NOMO-1 treated with dmso at 0.1 percent for 144 hours (cell line): ENCODE results near the gene HNRNPLL.
"Not testable (repeated sequence)": the region's sequence is repeated elsewhere in the genome, so short reads cannot be mapped to it uniquely, and the experiment has no call there.

Experiments
- DNase-seq: peaks from one replicate; lab custom pipeline; 2025; ENCODE audit not compliant: unreplicated experiment; lab: John Stamatoyannopoulos, UW

HNRNPLL gene

DNA sequence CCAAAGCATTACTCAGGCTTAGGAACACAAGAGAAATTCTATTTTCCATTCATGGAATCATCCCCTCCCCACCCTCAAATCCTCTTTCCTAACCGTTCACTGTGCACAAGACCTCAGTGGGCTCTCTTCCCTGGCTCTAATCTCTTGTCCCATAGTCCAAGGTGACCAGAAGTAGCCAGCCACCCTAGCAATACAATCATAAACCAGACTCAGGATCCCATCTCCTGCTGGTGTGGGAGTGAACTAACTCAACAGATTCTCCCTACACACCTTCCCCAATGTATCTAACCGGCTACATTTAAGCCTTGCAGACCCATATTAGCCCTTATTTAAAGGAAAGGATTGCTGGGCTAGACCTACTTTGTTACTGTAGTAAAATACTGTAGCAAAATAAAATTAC, 45.5 kb downstream of the HNRNPLL start:
- no peak for DNase-seq

DNA sequence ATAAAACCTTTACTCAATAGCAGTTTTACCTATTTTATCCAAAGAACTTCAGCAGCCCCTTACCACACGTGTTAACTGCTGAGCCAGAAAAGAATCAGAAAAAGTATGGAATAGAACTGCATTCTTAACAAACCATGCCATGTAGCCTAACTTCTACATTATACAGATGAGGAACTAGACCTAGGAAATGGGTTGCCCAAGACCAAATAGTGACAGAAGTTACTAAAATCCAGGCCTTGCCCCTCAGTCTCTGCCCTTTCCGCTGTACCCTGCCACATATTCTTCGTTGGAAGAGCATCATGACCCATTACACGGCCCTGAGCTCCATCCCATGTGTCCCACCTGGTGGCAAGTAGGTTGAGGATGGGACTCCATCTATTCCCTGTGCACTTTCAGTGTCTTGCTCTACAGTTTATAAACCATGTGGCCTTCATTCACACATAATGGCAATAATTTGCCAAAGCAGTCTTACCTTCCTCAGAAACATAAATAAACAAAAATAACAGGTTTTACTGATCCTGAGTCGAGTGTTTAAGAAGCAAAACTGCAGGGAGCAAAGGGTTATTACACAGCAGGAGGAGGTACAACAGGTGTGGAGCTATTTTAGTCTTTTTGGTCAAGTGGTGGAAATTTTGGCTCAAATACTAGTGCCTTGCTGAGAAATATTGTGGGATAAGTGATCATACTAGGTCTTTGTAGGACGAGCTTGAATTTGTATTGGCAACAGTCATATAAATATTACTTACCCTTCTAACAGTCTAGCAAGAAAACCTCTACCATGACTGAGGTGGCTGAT, 46.5 kb downstream of the HNRNPLL start:
- no peak for DNase-seq

- DNase-seq, result no peak
These were observed 47.6 kb downstream of the HNRNPLL start for GRCh38 chr2:38554973-38555595.

DNA sequence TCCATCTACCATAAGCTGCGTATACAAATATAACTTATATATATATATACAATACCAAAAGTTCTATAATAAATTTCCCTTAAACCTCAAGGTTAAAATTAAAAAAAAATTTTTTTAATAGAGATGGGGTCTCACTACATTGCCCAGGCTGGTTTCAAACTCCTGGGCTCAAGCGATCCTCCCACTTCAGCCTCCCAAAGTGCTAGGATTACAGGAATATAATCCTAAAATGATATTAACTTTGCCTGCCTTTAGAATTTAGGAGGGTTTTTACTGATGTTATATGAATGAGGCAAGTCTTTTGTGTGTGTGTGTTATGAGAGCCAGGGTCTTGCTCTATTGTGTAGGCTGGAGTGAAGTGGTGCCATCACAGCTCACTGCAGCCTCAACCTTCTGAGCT, 49.2 kb downstream of the HNRNPLL start:
- DNase-seq, result no peak

- no peak for DNase-seq
These were observed 50.5 kb downstream of the HNRNPLL start for GRCh38 chr2:38552259-38552658.

DNA sequence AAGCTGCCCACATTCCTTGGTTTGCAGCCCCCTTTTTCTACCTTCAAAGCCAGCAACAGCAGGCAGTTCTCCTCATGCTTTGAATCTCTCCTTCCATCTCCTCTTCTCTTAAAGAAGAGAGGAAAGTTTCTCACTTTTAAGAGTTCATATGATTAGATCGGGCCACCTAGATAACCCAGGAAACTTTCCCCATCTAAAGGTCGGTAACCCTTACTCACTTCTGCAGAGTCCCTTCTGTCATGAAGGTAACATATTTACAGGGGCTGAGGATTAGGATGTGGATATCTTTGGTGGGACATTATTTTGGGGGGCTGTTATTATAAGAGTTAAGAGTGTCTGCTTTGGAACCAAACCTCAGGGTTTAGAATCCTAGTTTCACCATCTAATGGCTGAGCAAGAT, 51.0 kb downstream of the HNRNPLL start:
- no peak for DNase-seq

- no peak for DNase-seq
These were observed 51.6 kb downstream of the HNRNPLL start for GRCh38 chr2:38551171-38551570.

GRCh38 chr2:38549851-38550250, 52.9 kb downstream of the HNRNPLL start:
- DNase-seq, result no peak

DNA sequence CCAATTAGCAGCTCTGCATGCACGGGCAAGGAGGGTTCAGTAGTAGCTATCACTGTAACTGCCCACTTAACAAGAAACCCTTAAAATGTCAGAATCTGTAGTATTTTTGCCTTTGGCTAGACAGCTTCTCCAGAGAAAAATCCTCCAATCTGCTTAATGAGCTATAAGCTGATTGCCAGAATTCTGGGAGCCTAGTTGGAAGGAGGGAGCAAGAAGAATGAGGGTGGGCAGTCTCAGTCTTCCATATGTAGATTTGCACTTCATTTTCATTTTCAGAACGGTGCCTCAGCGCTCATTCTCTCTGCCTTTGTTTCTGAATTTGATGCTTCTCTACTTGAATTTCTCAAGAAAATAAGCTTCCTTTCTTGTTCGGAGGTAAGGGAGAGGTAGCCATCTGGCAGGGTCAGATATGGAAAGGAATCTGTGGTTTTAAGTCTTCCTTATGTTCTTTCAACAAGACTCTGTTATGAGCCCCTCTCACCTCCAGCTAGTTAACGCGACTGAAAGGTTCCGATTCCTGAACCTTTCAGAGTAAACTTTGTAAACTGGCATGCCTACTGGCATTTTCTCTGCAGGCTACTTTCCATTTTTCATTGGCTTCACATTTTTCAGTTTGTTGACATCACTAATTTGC, 53.5 kb downstream of the HNRNPLL start:
- no peak for DNase-seq

DNA sequence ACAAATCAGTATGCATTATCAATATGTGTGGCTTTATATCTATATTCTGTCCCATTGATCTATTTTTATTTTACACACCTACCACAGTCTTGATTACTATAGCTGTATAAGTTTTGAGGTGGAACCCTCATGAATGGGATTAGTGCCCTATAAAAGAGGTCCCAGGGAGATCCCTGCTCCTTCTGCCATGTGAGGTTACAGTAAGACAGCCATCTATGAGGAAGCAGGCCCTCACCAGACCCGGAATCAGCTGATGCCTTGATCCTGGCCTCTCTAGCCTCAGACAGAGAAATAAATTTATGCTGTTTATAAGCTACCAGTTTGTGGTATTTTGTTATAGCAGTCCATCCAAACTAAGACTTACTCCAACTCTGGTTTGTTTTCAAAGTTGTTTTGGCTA, 54.9 kb downstream of the HNRNPLL start:
- no peak for DNase-seq

GRCh38 chr2:38546585-38546984, 56.1 kb downstream of the HNRNPLL start:
- no peak for DNase-seq

GRCh38 chr2:38546064-38546463, 56.7 kb downstream of the HNRNPLL start:
- no peak for DNase-seq

GRCh38 chr2:38542248-38542631, 60.5 kb downstream of the HNRNPLL start:
- not testable (repeated sequence) for DNase-seq

DNA sequence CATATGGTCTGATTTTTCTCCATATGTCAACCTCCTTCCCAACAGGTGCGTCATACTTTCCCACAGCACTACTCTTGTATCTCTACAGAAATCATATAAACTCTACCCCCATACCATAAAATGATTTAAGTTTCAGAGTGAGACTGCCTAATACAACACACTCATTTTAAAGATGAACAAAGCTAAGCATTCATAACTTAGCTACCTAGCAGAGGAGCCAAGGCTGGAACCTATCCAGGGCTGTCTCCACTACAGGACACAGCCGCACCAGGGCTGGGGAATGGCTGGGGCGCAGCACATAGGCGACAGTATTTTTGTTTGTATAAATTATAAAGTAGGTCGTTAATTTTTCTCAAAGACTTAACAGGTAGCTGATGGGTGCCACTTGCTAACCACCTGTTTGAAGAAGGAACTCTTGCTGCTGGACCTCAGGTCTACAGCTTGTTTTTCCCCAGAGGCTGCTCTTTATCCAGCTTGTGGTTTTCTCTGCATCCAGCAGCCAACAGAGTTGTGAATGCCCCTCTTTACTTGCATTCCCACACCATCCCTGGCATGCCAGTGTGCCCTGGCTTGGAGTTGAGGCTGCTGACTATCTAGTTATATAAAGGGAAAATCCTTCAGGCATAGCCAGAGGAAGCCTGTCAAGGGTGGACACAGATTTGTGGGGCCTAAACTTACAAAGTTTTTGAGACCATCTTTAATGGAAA, 62.0 kb downstream of the HNRNPLL start:
- no peak for DNase-seq

- DNase-seq, result no peak
These were observed 63.6 kb downstream of the HNRNPLL start for GRCh38 chr2:38539086-38539485.

DNA sequence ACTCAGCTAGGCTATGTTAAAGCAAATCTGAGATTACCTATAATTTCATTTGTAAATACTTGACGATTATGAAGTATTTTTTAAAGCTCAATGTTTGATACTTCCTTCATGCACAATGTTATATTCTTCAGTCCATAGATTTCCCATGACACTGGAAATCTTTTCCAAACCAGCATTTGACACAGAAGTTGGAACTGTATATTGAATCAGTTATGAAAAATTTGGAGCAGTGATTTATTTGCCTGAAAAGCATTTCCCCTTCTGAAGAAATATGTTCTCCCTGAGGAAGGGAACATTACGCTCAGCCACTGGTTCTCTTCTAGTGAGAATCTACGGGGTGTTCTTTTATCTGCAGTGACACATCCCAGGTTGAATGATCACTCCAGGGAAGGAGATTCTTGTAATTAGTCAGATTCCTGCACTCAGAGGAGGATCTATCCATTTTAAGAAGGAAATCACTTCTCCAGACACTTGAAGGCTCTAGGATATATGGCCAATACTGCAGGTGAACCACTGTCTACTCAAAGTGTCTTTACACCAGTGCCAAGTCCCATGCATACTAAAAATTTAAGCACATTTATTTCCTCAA, 64.7 kb downstream of the HNRNPLL start:
- DNase-seq, result no peak

DNA sequence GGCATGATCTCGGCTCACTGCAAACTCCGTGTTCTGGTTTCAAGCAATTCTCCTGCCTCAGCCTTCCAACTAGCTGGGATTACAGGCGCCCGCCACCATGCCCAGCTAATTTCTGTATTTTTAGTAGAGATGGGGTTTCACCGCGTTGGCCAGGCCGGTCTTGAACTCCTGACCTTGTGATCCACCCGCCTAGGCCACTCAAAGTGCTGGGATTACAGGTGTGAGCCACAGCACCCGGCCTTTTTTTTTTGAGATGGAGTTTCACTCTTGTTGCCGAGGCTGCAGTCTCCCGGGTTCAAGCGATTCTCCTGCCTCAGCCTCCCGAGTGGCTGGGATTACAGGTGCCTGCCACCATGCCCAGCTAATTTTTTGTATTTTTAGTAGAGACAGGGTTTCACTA, 65.4 kb downstream of the HNRNPLL start:
- not testable (repeated sequence) for DNase-seq

DNA sequence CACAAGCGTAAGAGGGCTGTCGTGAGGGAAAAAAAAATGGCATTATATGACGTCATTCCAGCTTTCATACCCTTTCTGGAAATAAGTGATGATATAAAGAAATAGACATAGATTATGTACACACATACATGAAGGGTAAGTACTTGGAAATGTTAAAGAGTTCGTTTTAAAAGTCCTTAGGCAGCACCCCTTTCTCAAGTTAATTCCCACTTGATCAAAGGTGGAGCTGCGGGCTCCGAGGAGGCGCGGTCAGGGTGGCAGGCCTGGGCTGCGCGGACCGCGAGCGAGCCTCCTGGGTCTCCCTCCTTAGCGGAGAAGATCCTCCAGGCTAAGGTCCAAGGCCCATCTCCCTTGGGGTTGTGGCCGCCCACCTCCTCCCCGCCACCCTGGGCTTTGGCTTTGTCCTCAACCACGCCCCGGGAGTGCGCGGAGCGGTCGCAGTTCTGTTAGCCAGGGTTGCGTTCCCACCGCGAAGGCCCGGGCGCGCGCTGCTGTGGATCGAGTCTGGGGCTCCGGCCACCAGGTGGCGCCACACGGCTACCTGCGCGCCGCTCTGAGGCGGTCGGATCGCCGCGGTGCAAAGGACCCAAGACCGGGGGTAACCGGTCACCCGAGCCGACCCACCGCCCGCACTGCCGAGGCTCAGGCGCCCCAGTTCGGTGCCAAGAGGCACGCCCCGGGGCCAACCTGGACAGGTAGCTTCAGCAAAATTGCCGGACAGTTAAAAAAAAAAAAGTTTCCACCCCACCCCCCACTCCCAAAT, 66.8 kb downstream of the HNRNPLL start:
- DNase-seq, result peak; percentile 48

- DNase-seq, result no peak
These were observed 67.4 kb downstream of the HNRNPLL start for GRCh38 chr2:38535404-38535743.

GRCh38 chr2:38534746-38535403, 67.9 kb downstream of the HNRNPLL start:
- no peak for DNase-seq
